ENCODE data around the gene MGAT2. TPM values are rescaled to one million over a fixed set of nuclear protein-coding genes. Genes with fewer than 3 reads are reported as not detected.

The MGAT2 gene
- total RNA-seq: 10 to 100 TPM; 34.7 to 69.0 TPM

GRCh38 chr14:49620182-49621113, at the start of gene MGAT2, which contains the start of gene RPL36AL:
MGAT2 (plus strand) TSS chr14:49620799; CDS start chr14:49621269, 470 bp downstream.
RPL36AL (minus strand) TSS chr14:49620626; CDS start chr14:49619104, 1,522 bp downstream.
- Histone ChIP-seq H3K4me1 (replicated peaks) (peaks cover 6% of the 10 kb centered on the region), H3K4me3 (peak within 1 kb of the TSS; percentile 94 to 95), H3K36me3 (no peaks in the 10 kb centered on the region), H3K9me3 (no peaks in the 10 kb centered on the region), H3K27ac (peak within 1 kb of the TSS; percentile 92), H3K27me3 (replicated peaks; ENCODE audit: insufficient read depth) (no peaks in the 10 kb centered on the region)
- TF ChIP-seq POLR2AphosphoS5 (IDR thresholded peaks at IDR 0.05) (peak; percentile 98), POLR2A (IDR thresholded peaks at IDR 0.05) (peak; percentile 91), CTCF (IDR thresholded peaks at IDR 0.05) (peak in 3 of 4 experiments; percentile 17 to 60 (median 51))
- intact Hi-C loops (cut with DNase I): no loop called here
- DNase-seq (ENCODE audit: low spot score): peak; percentile 98
- under 1% methylated on average over 77 of the region's 85 CpGs for WGBS

- H3K36me3 ChIP-seq: peaks cover 0 to 7% of the 10 kb centered on the region in 2 donors
- intact Hi-C loops (cut with DNase I): no loop called here
- H3K9me3 ChIP-seq: no peaks in the 10 kb centered on the region
- H3K27ac ChIP-seq: no peak overlapping the region
- TF ChIP-seq POLR2AphosphoS5 (IDR thresholded peaks at IDR 0.05): no peak
- TF ChIP-seq POLR2A (IDR thresholded peaks at IDR 0.05): no peak
- no peak for TF ChIP-seq CTCF (IDR thresholded peaks at IDR 0.05)
- DNase-seq (ENCODE audit: low spot score): no peak
- 73% methylated on average over 5 of the region's 5 CpGs for WGBS
- H3K4me1 ChIP-seq (replicated peaks): no peaks in the 10 kb centered on the region
- H3K27me3 ChIP-seq (replicated peaks; ENCODE audit: insufficient read depth): no peaks in the 10 kb centered on the region
- no peak overlapping the region for H3K4me3 ChIP-seq
Measured at GRCh38 chr14:49574038-49574437, 46.6 kb upstream of the MGAT2 start.

- Histone ChIP-seq H3K4me3 (no peak overlapping the region), H3K36me3 (peaks cover 0 to 7% of the 10 kb centered on the region in 2 donors), H3K27ac (no peak overlapping the region), H3K9me3 (no peaks in the 10 kb centered on the region), H3K4me1 (replicated peaks) (no peaks in the 10 kb centered on the region), H3K27me3 (replicated peaks; ENCODE audit: insufficient read depth) (no peaks in the 10 kb centered on the region)
- DNase-seq (ENCODE audit: low spot score): no peak
- WGBS: 94% methylated on average over 1 of the region's 1 CpG
- intact Hi-C loops (cut with DNase I): no loop called here
- TF ChIP-seq CTCF (IDR thresholded peaks at IDR 0.05) (no peak), POLR2AphosphoS5 (IDR thresholded peaks at IDR 0.05) (no peak), POLR2A (IDR thresholded peaks at IDR 0.05) (no peak)
Measured at GRCh38 chr14:49578141-49578540, 42.5 kb upstream of the MGAT2 start.

GRCh38 chr14:49579841-49580240, 40.8 kb upstream of the MGAT2 start:
- H3K36me3 ChIP-seq: peaks cover 0 to 16% of the 10 kb centered on the region in 2 donors
- intact Hi-C loops (cut with DNase I): no loop called here
- no peaks in the 10 kb centered on the region for H3K9me3 ChIP-seq
- 80% methylated on average over 2 of the region's 2 CpGs for WGBS
- no peaks in the 10 kb centered on the region for H3K4me1 ChIP-seq (replicated peaks)
- no peaks in the 10 kb centered on the region for H3K27me3 ChIP-seq (replicated peaks; ENCODE audit: insufficient read depth)
- H3K27ac ChIP-seq: no peak overlapping the region
- H3K4me3 ChIP-seq: no peak overlapping the region
- no peak for TF ChIP-seq POLR2A (IDR thresholded peaks at IDR 0.05)
- TF ChIP-seq CTCF (IDR thresholded peaks at IDR 0.05): no peak
- TF ChIP-seq POLR2AphosphoS5 (IDR thresholded peaks at IDR 0.05): no peak
- DNase-seq (ENCODE audit: low spot score): no peak

All from prostate gland (tissue), 2 donors.